OCI-LY1 (cell line): ENCODE data around the gene PRELID1.

Experiments used
- H2AFZ ChIP-seq: fragments of 200-600 bp; sonication (generic), shearing (Covaris generic); 2 replicates; pipeline ENCODE4 v1.6.0; 2014; ENCODE audit warnings: antibody characterized with exemption, mild to moderate bottlenecking, low read length
- H3F3A ChIP-seq: fragments of 200-600 bp; sonication (generic), shearing (Covaris generic); 2 replicates; pipeline ENCODE4 v1.6.0; 2014; ENCODE audit warnings: mild to moderate bottlenecking, antibody characterized with exemption, low read length, moderate library complexity; ENCODE audit not compliant: insufficient read depth
- H3K27ac ChIP-seq: fragments of 200-600 bp; sonication (generic); 2 replicates; pipeline ENCODE4 v1.5.1; 2014; ENCODE audit warnings: low read length, mixed run types, mild to moderate bottlenecking, low read depth; ENCODE audit not compliant: poor library complexity, severe bottlenecking
- H3K27me3 ChIP-seq: fragments of 200-600 bp; sonication (generic); 2 replicates; pipeline ENCODE4 v1.6.0; 2014; ENCODE audit warnings: antibody characterized with exemption, mild to moderate bottlenecking, low read length, moderate library complexity; ENCODE audit not compliant: insufficient read depth
- H3K36me3 ChIP-seq: fragments of 200-600 bp; sonication (generic); 2 replicates; pipeline ENCODE4 v1.6.1; 2014; ENCODE audit warnings: mild to moderate bottlenecking, antibody characterized with exemption, low read length, moderate library complexity, mixed read lengths; ENCODE audit not compliant: insufficient read depth
- H3K4me1 ChIP-seq: fragments of 200-600 bp; sonication (generic); 2 replicates; pipeline ENCODE4 v1.5.1; 2014; ENCODE audit warnings: mild to moderate bottlenecking, low read length, moderate library complexity; ENCODE audit not compliant: insufficient read depth, severe bottlenecking
- H3K4me2 ChIP-seq: fragments of 200-600 bp; sonication (generic), shearing (Covaris generic); 2 replicates; pipeline ENCODE4 v1.6.1; 2014; ENCODE audit warnings: low read length
- H3K4me3 ChIP-seq: fragments of 200-600 bp; sonication (generic); 2 replicates; pipeline ENCODE4 v1.5.1; 2014; ENCODE audit warnings: low read length, low read depth, mild to moderate bottlenecking, mixed read lengths; ENCODE audit not compliant: poor library complexity, severe bottlenecking
- H3K79me2 ChIP-seq: fragments of 200-600 bp; shearing (Covaris generic); 2 replicates; pipeline ENCODE4 v1.6.1; 2016; ENCODE audit warnings: mixed run types, low read length, mixed read lengths; ENCODE audit not compliant: insufficient read depth
- H3K9ac ChIP-seq: fragments of 200-600 bp; sonication (generic), shearing (Covaris generic); 2 replicates; pipeline ENCODE4 v1.6.1; 2014; ENCODE audit warnings: mild to moderate bottlenecking, low read length, mixed read lengths
- H3K9me2 ChIP-seq: fragments of 200-600 bp; sonication (generic), shearing (Covaris generic); 2 replicates; pipeline ENCODE4 v1.6.1; 2014; ENCODE audit warnings: low read depth, mild to moderate bottlenecking, low read length, mixed read lengths
- H3K9me3 ChIP-seq: fragments of 200-600 bp; shearing (Covaris generic); 2 replicates; pipeline ENCODE4 v1.6.1; 2014; ENCODE audit warnings: low read length, mixed read lengths
- H4K20me1 ChIP-seq: fragments of 200-600 bp; sonication (generic), shearing (Covaris generic); 2 replicates; pipeline ENCODE4 v1.6.0; 2016; ENCODE audit warnings: mild to moderate bottlenecking, low read length; ENCODE audit not compliant: insufficient read depth
- CTCF ChIP-seq: fragments of 200-600 bp; sonication (generic), shearing (Covaris generic); IDR thresholded peaks from 2 replicates; pipeline ENCODE4 v1.5.1; 2017; ENCODE audit warnings: mild to moderate bottlenecking, antibody characterized with exemption, low read length, moderate library complexity, mixed read lengths
- EZH2 ChIP-seq: fragments of 200-600 bp; sonication (generic), shearing (Covaris generic); IDR thresholded peaks from 2 replicates; pipeline ENCODE4 v1.8.0; 2017; ENCODE audit warnings: borderline replicate concordance, mixed run types, mild to moderate bottlenecking, antibody characterized with exemption, low read length, moderate library complexity, mixed read lengths

The PRELID1 gene

GRCh38 chr5:177297922-177298321 lies 5.7 kb upstream of the PRELID1 start:
- TF ChIP-seq CTCF (no peak), EZH2 (no peak)
- Histone ChIP-seq H3K79me2 (no peaks in the 10 kb centered on the region), H3K36me3 (peaks cover 64% of the 10 kb centered on the region), H3K9ac (no peak overlapping the region), H3K27ac (peak overlapping the region; percentile 13), H3K27me3 (no peaks in the 10 kb centered on the region), H4K20me1 (no peaks in the 10 kb centered on the region), H3K9me2 (no peaks in the 10 kb centered on the region), H3F3A (no peaks in the 10 kb centered on the region; the same call in 1 of the 2 replicates), H3K4me1 (peaks cover 39% of the 10 kb centered on the region), H3K4me3 (no peak overlapping the region), H3K9me3 (no peaks in the 10 kb centered on the region), H2AFZ (no peak overlapping the region), H3K4me2 (no peak overlapping the region)

GRCh38 chr5:177299697-177300096 lies 3.9 kb upstream of the PRELID1 start:
- H4K20me1 ChIP-seq: no peaks in the 10 kb centered on the region
- H3K79me2 ChIP-seq: peaks cover 9% of the 10 kb centered on the region
- no peak for TF ChIP-seq EZH2
- no peak for TF ChIP-seq CTCF
- H3K9me2 ChIP-seq: no peaks in the 10 kb centered on the region
- peaks cover 43% of the 10 kb centered on the region for H3K4me1 ChIP-seq
- H3K27ac ChIP-seq: peak overlapping the region; percentile 69
- no peaks in the 10 kb centered on the region for H3K27me3 ChIP-seq
- H3K4me3 ChIP-seq: no peak overlapping the region
- peaks cover 48% of the 10 kb centered on the region for H3K36me3 ChIP-seq
- no peak overlapping the region for H3K9ac ChIP-seq
- H3K4me2 ChIP-seq: no peak overlapping the region
- H2AFZ ChIP-seq: no peak overlapping the region
- no peaks in the 10 kb centered on the region for H3K9me3 ChIP-seq
- H3F3A ChIP-seq: no peaks in the 10 kb centered on the region; the same call in 1 of the 2 replicates

- H3K9me2 ChIP-seq: no peaks in the 10 kb centered on the region
- no peaks in the 10 kb centered on the region for H3K27me3 ChIP-seq
- peak overlapping the region; percentile 69 for H3K27ac ChIP-seq
- H3K4me3 ChIP-seq: no peak overlapping the region
- H3K9me3 ChIP-seq: no peaks in the 10 kb centered on the region
- peak overlapping the region; percentile 13; the same call in 1 of the 2 replicates for H3K4me2 ChIP-seq
- peaks cover 48% of the 10 kb centered on the region for H3K36me3 ChIP-seq
- no peak overlapping the region for H2AFZ ChIP-seq
- TF ChIP-seq CTCF (no peak), EZH2 (no peak)
- no peaks in the 10 kb centered on the region for H4K20me1 ChIP-seq
- H3K4me1 ChIP-seq: peaks cover 49% of the 10 kb centered on the region
- H3K9ac ChIP-seq: peak overlapping the region; percentile 1; the same call in 1 of the 2 replicates
- peaks cover 13% of the 10 kb centered on the region for H3K79me2 ChIP-seq
- H3F3A ChIP-seq: no peaks in the 10 kb centered on the region; the same call in 1 of the 2 replicates
Measured at GRCh38 chr5:177300236-177300880, 3.2 kb upstream of the PRELID1 start.
